H1 (cell line): ENCODE data around the gene GTPBP1. TPM values are rescaled to one million over a fixed set of nuclear protein-coding genes. Genes with fewer than 3 reads are reported as not detected.

ENCODE experiments used
- ATF2 ChIP-seq: IDR thresholded peaks from 2 replicates; pipeline ENCODE4 v1.6.1; 2012; ENCODE audit warnings: low read length, inconsistent platforms
- BACH1 ChIP-seq: IDR thresholded peaks from 2 replicates; pipeline ENCODE4 v1.6.1; 2012; ENCODE audit warnings: low read length, improper control_type of control experiment
- CHD7 ChIP-seq: fragments of 300-600 bp; sonication (generic); IDR thresholded peaks from 2 replicates; pipeline ENCODE4 v1.7.1; 2012; ENCODE audit warnings: low read length, moderate library complexity, mild to moderate bottlenecking, inconsistent platforms; ENCODE audit not compliant: insufficient replicate concordance
- E2F6 ChIP-seq: IDR thresholded peaks from 2 replicates; pipeline ENCODE4 v1.6.1; 2012; ENCODE audit warnings: inconsistent platforms
- GTF2F1 ChIP-seq: IDR thresholded peaks from 2 replicates; pipeline ENCODE4 v1.6.1; 2012; ENCODE audit warnings: low read depth, low read length, improper control_type of control experiment, borderline replicate concordance
- MAX ChIP-seq: IDR thresholded peaks from 2 replicates; pipeline ENCODE4 v1.6.1; 2012; ENCODE audit warnings: inconsistent platforms
- NRF1 ChIP-seq: IDR thresholded peaks from 2 replicates; pipeline ENCODE4 v1.6.1; 2011; ENCODE audit warnings: mild to moderate bottlenecking, low read depth, low read length, improper control_type of control experiment
- RBBP5 ChIP-seq: IDR thresholded peaks from 2 replicates; pipeline ENCODE4 v1.7.1; 2012; ENCODE audit warnings: low read depth, mild to moderate bottlenecking, inconsistent platforms, low read length, moderate library complexity, borderline replicate concordance
- polyA plus RNA-seq, 7 experiments: library from polyadenylated mRNA; depleted of rRNA in 3 of 7; stranded (reverse) in 5 of 7; unstranded in 2 of 7; fragments of >200 nt in 5 of 7; fragments of 200-250 nt in 2 of 7; gene quantifications; 1 replicate in 5 of 7; 2 replicates in 1 of 7; 4 replicates in 1 of 7; pipeline versions ENCODE4 v1.2.1 to v1.2.3, GENCODE V29; 2011 to 2013; ENCODE audit warnings: missing spikeins in 2 of 7, mixed read lengths in 2 of 7
- total RNA-seq: library from RNA; stranded (reverse); fragmentation: NEBNext Ultra II Directional; extraction: Animal tissue kit (Norgen Biotek cat#: 25700); gene quantifications from 2 replicates; pipeline ENCODE4 v1.2.1, GENCODE V29; 2021

The GTPBP1 gene
- total and polyA plus RNA-seq, 2 of the 8 experiments (the other 6 are each of a cell fraction or from before 2014, with no cell fraction given) = 53.1 to 91.8 TPM

- TF ChIP-seq CHD7 (no peak), GTF2F1 (no peak), MAX (no peak), E2F6 (no peak), ATF2 (no peak), BACH1 (no peak), RBBP5 (no peak), NRF1 (no peak)
These were observed 15.8 kb downstream of the GTPBP1 start (continued) for GRCh38 chr22:38721551-38721950.
